OCI-LY7 (cell line): ENCODE data around the gene ALK. TPM values are rescaled to one million over a fixed set of nuclear protein-coding genes. Genes with fewer than 3 reads are reported as not detected.

Source experiments
- BruUV-seq: library from RNA; stranded (reverse); fragments of 400-500 nt; replicated peaks from 2 replicates; lab custom pipeline; 2021; lab: Mats Ljungman, UMichigan
- CTCF ChIA-PET: fragments of 300-600 bp; sonication (Branson Sonifier 250); formaldehyde crosslinking; loops from one replicate; lab custom pipeline; 2022; ENCODE audit warnings: antibody characterized with exemption; ENCODE audit not compliant: unreplicated experiment; lab: Charles Lee
- POLR2A ChIA-PET: fragments of 300-600 bp; sonication (Branson Sonifier 250); formaldehyde crosslinking; loops from one replicate; lab custom pipeline; 2022; ENCODE audit warnings: antibody characterized with exemption; lab: Charles Lee
- DNase-seq: peaks from one replicate; pipeline ENCODE4 v3.0.0-alpha.2; 2015; ENCODE audit warnings: low spot score
- H2AFZ ChIP-seq: fragments of 200-600 bp; sonication (generic), shearing (Covaris generic); 2 replicates; pipeline ENCODE4 v1.6.1; 2014; ENCODE audit warnings: mild to moderate bottlenecking, antibody characterized with exemption, low read length, moderate library complexity
- H3K27ac ChIP-seq: fragments of 200-600 bp; sonication (generic); 2 replicates; pipeline ENCODE4 v1.5.1; 2014; ENCODE audit warnings: mixed run types, low read depth, mild to moderate bottlenecking, moderate library complexity, low read length, inconsistent platforms; ENCODE audit not compliant: poor library complexity, severe bottlenecking
- H3K36me3 ChIP-seq: fragments of 200-600 bp; sonication (generic); 2 replicates; pipeline ENCODE4 v1.6.1; 2014; ENCODE audit warnings: mild to moderate bottlenecking, antibody characterized with exemption, low read length, moderate library complexity, mixed read lengths; ENCODE audit not compliant: insufficient read depth
- H3K4me1 ChIP-seq: fragments of 200-600 bp; sonication (generic); 2 replicates; pipeline ENCODE4 v1.5.1; 2014; ENCODE audit warnings: mild to moderate bottlenecking, low read length; ENCODE audit not compliant: insufficient read depth, poor library complexity, severe bottlenecking
- H3K4me2 ChIP-seq: fragments of 200-600 bp; sonication (generic); 2 replicates; pipeline ENCODE4 v1.6.1; 2014; ENCODE audit warnings: mild to moderate bottlenecking, low read length
- H3K4me3 ChIP-seq: fragments of 200-600 bp; sonication (generic); 2 replicates; pipeline ENCODE4 v1.5.1; 2014; ENCODE audit warnings: mild to moderate bottlenecking, low read depth, low read length; ENCODE audit not compliant: poor library complexity, severe bottlenecking
- H3K79me2 ChIP-seq: fragments of 200-600 bp; sonication (generic); 2 replicates; pipeline ENCODE4 v1.6.1; 2016; ENCODE audit warnings: low read depth, mild to moderate bottlenecking, low read length, moderate library complexity, mixed read lengths; ENCODE audit not compliant: insufficient read depth
- H3K9me2 ChIP-seq: fragments of 200-600 bp; sonication (generic); 2 replicates; pipeline ENCODE4 v1.6.1; 2016; ENCODE audit warnings: mild to moderate bottlenecking, low read length, mixed read lengths; ENCODE audit not compliant: insufficient read depth
- H3K9me3 ChIP-seq: fragments of 200-600 bp; sonication (generic); 2 replicates; pipeline ENCODE4 v1.6.1; 2014; ENCODE audit warnings: mild to moderate bottlenecking, mixed run types, low read length, mixed read lengths
- H4K20me1 ChIP-seq: fragments of 200-600 bp; sonication (generic); 2 replicates; pipeline ENCODE4 v1.6.1; 2014; ENCODE audit warnings: mild to moderate bottlenecking, antibody characterized with exemption, low read length, moderate library complexity, mixed read lengths; ENCODE audit not compliant: insufficient read depth
- EZH2phosphoT487 ChIP-seq: fragments of 200-600 bp; sonication (generic); IDR thresholded peaks from 2 replicates; pipeline ENCODE4 v1.6.1; 2018; ENCODE audit warnings: low read depth, borderline replicate concordance, mild to moderate bottlenecking, mixed run types, antibody characterized with exemption, low read length, moderate library complexity, mixed read lengths
- intact Hi-C: fragments of 100-400 bp; cut with micrococcal nuclease; formaldehyde crosslinking; loops from one replicate; pipeline ENCODE4 v1.10.0; 2022; ENCODE audit not compliant: unreplicated experiment
- total RNA-seq, 2 experiments: library from RNA; depleted of rRNA in 1 of 2; stranded (reverse); fragments of >200 nt in 1 of 2; shearing (Covaris generic) in 1 of 2; gene quantifications; 2 replicates each; pipeline ENCODE4 v1.2.3, GENCODE V29; 2014 to 2022
- TF ChIP-seq, protein P1 (sequence below): fragments of 200-600 bp; sonication (generic); conservative IDR thresholded peaks from 2 replicates; pipeline ENCODE4 v1.5.1; 2014; ENCODE audit warnings: mild to moderate bottlenecking, antibody characterized with exemption, low read length, moderate library complexity, mixed read lengths

ALK gene
- total RNA-seq, 2 experiments from 2014 or later, result 0.09 TPM; not detected in 1

DNA sequence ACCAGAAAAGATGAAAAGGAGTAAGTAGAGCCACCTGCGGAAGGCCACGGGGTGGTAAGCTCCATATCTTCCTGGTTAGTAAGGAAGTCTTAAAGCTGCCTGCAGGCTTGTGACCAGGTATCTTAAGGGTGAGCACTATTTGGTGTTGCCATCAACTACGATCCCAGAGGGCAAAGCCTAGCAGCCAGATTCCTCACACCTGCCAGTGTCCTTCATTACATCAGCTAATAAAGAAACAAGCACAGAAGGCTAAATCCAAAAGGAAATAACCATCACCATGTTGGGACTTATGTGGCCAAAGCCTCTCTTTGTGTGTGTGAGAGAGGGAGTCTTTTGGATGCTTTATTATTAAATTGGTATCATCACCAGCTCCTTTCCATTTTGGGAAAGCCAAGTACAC is 123.5 kb downstream of the ALK start:
- Histone ChIP-seq H4K20me1 (no peaks in the 10 kb centered on the region), H3K9me3 (no peaks in the 10 kb centered on the region), H2AFZ (no peak overlapping the region), H3K4me2 (no peak overlapping the region), H3K4me1 (no peaks in the 10 kb centered on the region), H3K36me3 (no peaks in the 10 kb centered on the region), H3K4me3 (no peak overlapping the region), H3K79me2 (no peaks in the 10 kb centered on the region), H3K9me2 (no peaks in the 10 kb centered on the region), H3K27ac (no peak overlapping the region)
- TF ChIP-seq, protein P1, sequence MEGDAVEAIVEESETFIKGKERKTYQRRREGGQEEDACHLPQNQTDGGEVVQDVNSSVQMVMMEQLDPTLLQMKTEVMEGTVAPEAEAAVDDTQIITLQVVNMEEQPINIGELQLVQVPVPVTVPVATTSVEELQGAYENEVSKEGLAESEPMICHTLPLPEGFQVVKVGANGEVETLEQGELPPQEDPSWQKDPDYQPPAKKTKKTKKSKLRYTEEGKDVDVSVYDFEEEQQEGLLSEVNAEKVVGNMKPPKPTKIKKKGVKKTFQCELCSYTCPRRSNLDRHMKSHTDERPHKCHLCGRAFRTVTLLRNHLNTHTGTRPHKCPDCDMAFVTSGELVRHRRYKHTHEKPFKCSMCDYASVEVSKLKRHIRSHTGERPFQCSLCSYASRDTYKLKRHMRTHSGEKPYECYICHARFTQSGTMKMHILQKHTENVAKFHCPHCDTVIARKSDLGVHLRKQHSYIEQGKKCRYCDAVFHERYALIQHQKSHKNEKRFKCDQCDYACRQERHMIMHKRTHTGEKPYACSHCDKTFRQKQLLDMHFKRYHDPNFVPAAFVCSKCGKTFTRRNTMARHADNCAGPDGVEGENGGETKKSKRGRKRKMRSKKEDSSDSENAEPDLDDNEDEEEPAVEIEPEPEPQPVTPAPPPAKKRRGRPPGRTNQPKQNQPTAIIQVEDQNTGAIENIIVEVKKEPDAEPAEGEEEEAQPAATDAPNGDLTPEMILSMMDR, result no peak
- no peak for TF ChIP-seq EZH2phosphoT487
- no peak for DNase-seq
- POLR2A ChIA-PET, result interaction anchor here (0.6 kb wide), 1 partner anchor 10 kb away, joined by 3 read pairs; no protein-coding TSS in a partner anchor
- BruUV-seq, result no TSS peak
- CTCF ChIA-PET, result no interaction called here
- intact Hi-C loops, result no loop called here

DNA sequence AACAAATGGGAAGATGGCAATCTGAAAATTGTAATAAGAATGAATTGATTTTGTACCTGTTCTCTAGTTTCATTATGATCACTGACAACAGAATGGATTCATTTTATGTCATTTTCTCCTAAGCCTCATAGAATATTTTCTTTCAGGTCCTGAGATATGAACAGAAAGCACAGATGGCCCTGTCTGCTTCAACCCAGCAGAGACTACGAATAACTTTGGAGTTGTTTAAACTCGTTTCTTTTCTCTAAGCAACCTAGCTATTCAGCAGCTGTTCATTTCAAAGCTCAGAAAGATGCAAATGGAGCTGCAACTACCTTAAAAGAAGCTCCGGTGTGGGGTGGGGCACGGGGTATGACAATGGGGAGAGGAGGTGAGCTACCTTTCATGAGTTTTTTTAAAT is 124.9 kb downstream of the ALK start:
- BruUV-seq, result no TSS peak
- H3K4me3 ChIP-seq, result no peak overlapping the region
- H3K9me3 ChIP-seq, result no peaks in the 10 kb centered on the region
- no peaks in the 10 kb centered on the region for H3K4me1 ChIP-seq
- ChIA-PET POLR2A (interaction anchor here (0.6 kb wide), 2 partner anchors 34 to 94 kb away, joined by 3 to 4 read pairs; no protein-coding TSS in a partner anchor), CTCF (no interaction called here)
- intact Hi-C loops, result no loop called here
- no peak for DNase-seq
- no peak overlapping the region for H2AFZ ChIP-seq
- no peak overlapping the region for H3K27ac ChIP-seq
- H3K9me2 ChIP-seq, result no peaks in the 10 kb centered on the region
- no peaks in the 10 kb centered on the region for H4K20me1 ChIP-seq
- H3K36me3 ChIP-seq, result no peaks in the 10 kb centered on the region
- H3K4me2 ChIP-seq, result no peak overlapping the region
- no peaks in the 10 kb centered on the region for H3K79me2 ChIP-seq
- TF ChIP-seq, protein P1, result no peak
- no peak for TF ChIP-seq EZH2phosphoT487

DNA sequence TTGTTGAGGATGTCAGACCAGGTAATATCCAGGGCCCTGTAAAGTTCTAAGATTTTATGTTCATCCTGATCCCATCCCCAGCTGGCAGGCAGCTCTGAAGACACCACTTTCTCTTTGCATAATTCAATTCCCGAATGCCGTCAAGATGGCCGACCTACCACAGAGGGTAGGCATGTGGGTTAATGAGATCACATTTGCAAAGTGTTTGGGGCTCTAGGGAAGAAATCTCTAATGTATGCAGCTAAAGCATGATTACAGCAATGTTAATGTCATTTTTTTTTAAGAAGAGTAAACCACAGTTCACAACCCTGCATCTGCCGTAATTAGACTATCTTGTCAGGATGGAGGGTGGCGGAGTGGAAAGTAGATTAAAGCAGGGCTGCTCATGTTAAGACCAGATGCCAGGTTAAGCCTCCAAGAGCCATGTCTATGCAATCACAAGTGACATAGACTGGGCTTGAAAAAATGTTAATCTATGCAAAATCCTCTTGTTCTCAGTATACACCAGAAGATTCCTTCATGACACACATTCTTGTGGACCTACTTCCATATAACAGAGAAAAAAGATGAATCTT is 131.4 kb downstream of the ALK start:
- Histone ChIP-seq H3K4me3 (no peak overlapping the region), H3K9me3 (no peaks in the 10 kb centered on the region), H3K27ac (no peak overlapping the region), H2AFZ (no peak overlapping the region), H3K9me2 (no peaks in the 10 kb centered on the region), H3K4me2 (no peak overlapping the region), H3K79me2 (no peaks in the 10 kb centered on the region), H4K20me1 (no peaks in the 10 kb centered on the region), H3K36me3 (no peaks in the 10 kb centered on the region), H3K4me1 (no peaks in the 10 kb centered on the region)
- TF ChIP-seq, protein P1, result no peak
- no peak for TF ChIP-seq EZH2phosphoT487
- intact Hi-C loops, result no loop called here
- CTCF ChIA-PET, result no interaction called here
- POLR2A ChIA-PET, result interaction anchor here (0.7 kb wide), 1 partner anchor 39 kb away, joined by 3 read pairs; no protein-coding TSS in a partner anchor
- no TSS peak for BruUV-seq
- no peak for DNase-seq
